ENCODE results near the gene ZNF81.
"Not testable (repeated sequence)": the region's sequence is repeated elsewhere in the genome, so short reads cannot be mapped to it uniquely, and the experiment has no call there.

Gene ZNF81

DNA sequence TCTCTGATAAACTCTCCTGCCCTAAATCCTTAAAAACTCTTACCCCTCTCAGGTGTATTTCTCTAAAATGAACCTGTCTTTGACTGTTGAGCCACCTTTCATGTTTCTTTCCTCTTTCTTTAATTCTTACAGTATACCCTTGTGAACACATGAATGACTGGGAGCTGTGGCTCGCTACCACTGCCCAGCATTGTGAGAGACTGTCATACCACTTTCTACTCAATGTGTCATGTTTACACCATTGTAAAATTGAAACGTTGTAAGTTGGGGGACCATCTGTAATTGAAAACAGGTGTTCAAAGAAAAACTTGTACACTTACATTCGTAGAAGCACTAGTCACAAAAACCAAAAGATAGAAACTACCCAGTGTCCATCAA lies 100.2 kb downstream of the ZNF81 start:
- DNase-seq: no peak

DNA sequence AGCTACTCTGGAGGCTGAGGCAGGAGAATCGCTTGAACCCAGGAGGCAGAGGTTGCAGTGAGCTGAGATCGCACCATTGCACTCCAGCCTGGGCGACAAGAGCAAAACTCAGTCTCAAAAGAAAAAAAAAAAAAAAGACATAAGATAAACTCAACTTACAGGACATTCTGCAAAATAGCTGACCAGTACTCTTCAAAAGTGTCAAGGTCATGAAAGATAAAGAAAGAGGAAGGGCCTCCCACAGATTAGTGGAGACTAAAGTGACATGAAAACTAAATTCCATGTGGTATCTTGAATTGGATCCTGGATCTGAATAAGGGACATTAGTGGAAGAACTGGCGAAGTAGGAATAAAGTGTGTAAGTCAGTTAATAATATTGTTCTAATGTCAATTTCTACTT lies 103.7 kb downstream of the ZNF81 start:
- DNase-seq: no peak

DNA sequence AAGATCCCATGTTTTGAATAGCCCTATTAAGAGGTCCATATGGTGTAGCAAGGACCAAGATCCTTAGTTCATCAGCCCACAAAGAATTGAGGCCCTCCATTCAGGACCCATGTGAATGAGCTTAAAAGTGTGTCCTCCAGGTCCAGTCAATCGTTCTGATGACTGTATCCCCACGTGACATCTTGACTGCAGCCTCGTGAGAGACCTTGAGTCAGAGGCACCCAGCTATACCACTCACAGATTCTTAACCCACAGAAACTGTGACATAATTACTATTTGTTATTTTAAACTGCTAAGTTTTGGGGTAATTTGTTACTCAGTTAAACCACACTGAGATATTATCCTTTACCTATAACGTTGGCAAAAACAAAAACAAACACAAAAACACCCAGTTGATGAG lies 104.7 kb downstream of the ZNF81 start:
- DNase-seq: no peak

DNA sequence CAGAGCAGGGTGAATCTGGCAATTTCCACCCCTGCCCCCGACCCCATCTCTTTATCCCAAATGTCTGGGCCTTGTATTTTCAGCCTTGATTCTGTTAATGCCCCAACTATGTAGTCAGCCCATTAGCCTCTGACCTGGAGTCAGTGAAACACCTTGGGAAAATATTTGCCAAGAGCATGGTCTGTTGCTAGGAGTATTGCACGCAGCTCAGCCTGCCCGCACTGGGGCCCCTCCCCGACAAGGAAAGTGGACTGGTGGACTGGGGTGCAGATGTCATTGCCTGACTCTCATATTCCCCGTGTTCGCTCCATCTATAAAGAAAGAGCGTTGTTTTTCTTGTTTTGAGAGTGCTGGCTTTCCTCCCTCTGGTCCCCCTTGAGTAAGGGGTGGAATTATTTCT lies 118.6 kb downstream of the ZNF81 start:
- not testable (repeated sequence) for DNase-seq

DNA sequence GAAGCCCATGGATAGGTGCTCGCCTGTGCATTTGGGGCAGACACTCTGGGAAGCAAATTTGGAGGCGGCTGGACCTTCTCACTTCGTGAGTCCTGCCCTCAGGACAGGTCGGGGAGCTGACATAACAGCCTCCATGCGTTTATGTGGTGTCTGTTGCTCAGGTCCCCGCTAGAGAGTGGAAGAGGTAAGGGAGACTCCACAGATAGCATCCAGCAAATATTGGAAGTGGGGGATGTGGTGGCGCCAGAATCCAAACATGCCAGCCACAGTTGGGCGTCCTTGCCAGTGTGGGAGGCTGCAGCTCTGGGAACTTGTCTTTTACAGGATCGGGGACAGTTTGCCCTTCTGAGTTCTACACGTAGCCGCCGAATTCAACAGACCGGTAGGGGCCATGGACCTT lies 119.3 kb downstream of the ZNF81 start:
- no peak for DNase-seq

DNA sequence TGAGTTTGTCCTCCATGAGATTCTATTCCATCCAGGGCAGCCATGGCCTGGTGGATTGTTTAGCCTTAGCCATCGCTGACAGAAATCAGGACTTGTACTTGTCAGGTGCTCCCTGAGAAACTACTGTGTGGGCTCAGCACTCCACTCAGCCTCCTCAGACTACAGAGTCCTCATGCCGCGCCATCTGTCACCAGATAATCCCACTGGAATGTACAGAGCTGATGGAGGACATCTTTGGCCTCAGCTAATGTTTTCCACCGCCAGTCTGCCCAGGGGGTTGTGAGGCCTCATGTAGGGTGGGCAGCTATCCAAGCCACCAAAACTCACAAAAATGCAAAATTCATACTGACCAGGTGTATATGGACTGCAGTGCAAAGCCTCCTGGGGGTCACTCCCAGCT lies 121.5 kb downstream of the ZNF81 start:
- DNase-seq: not testable (repeated sequence)

DNA sequence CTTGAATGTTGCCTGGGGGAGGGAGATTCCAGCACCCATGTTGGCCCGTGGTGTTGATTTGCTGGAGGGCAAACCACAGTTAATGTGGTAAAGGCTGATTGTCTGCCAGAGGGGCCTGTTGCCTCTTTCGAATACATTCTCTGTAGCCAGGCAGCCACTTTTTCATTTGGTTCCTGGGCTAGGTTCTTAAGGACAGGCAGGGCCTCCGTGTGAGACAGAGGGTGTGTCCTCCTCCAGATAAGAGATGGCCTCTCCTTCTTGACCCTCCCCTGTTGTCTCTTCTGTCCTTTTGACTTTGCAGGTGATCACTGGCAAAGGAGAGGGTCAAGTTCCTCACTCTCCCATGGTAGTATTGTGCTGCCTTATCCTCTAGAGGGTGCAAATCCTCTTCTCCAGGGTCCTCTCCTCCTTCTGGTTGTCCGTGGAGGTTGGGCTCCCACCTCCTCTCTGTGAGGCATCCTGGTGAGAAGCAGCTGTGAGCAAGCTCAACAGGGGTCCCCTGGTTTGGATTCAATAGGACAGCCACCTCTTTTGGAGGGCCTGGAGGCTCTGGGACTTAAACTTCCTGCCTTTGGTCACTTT lies 122.2 kb downstream of the ZNF81 start:
- no peak for DNase-seq

DNA sequence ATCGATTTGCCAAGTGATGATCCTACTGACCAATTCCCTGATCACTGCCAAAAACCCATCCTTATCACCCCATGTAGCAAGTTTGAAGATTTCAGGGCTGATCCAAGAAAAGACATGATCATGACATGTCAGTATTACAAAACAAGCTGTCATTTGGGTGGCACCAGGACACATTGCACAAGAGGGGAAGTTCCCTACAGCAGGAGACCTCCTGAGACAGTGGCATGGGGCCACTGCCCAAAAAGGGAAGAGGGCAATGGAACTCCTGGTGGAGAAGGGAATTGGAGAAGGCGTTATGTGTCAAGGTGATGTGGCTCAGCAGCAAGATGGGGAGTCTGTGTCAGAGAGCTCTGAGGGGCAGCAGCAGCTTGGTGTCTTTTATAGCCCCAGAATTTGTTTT lies 123.7 kb downstream of the ZNF81 start:
- no peak for DNase-seq

DNA sequence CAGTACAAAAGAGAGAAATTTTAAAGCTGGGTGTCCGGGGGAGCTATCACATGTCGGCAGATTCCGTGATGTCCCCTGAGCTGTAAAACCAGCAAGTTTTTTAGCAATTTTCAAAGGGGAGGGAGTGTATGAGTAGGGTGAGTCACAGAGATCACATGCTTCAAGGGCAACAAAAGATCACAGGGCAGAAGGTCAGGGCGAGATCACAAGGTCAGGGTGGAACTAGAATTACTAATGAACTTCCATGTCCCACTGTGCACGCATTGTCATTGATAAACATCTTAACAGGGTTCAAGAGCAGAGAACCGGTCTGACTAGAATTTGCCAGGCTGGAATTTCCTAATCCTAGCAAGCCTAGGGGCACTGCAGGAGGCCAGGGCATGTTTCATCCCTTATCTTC lies 125.1 kb downstream of the ZNF81 start:
- not testable (repeated sequence) for DNase-seq

DNA sequence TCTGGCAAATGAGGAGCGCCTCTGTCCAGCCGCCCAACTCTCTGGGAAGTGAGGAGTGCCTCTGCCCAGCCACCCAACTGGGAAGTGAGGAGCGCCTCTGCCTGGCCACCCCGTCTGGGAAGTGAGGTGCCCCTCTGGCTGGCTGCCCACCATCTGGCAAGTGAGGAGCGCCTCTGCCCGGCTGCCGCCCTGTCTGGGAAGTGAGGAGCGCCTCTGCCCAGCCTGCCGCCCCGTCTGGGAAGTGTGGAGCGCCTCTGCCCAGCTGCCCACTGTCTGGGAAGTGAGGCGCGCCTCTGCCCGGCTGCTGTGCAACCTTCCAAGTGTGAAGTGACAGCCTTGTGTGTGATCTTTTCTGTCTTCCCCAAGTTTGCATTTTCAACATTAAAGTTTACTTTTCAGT lies 128.8 kb downstream of the ZNF81 start:
- not testable (repeated sequence) for DNase-seq

Measured in activated naive CD4-positive, alpha-beta T cell (primary cell).